Kidney (tissue), 14 donors: ENCODE results near the gene AGFG2. TPM values are rescaled to one million over a fixed set of nuclear protein-coding genes. Genes with fewer than 3 reads are reported as not detected.
"Not testable (repeated sequence)": the region's sequence is repeated elsewhere in the genome, so short reads cannot be mapped to it uniquely, and the experiment has no call there.

Source experiments
- DNase-seq, 5 donors: peaks; one replicate each; pipeline ENCODE4 v3.0.0-alpha.2; 2013 to 2020
- FAIRE-seq: peaks from 2 replicates; lab custom pipeline; 2012; peaks lifted over from hg19 to GRCh38; lab: Jason Lieb, UNC
- H3K27ac ChIP-seq, 2 donors: one replicate each; pipeline ENCODE4 v1.7.0; 2013; ENCODE audit warnings: low read depth in 2 of 2, low read length in 2 of 2, inconsistent platforms in 1 of 2
- H3K27me3 ChIP-seq: one replicate; pipeline ENCODE4 v1.7.1; 2013; ENCODE audit warnings: low read length, inconsistent platforms; ENCODE audit not compliant: control insufficient read depth, insufficient read depth
- H3K36me3 ChIP-seq, 3 donors: one replicate each; pipeline versions ENCODE4 v1.7.0 to v1.7.1; 2013; ENCODE audit warnings: low read length in 3 of 3, control low read depth in 1 of 3, inconsistent platforms in 1 of 3; ENCODE audit not compliant: insufficient read depth in 3 of 3, control insufficient read depth in 2 of 3
- H3K4me1 ChIP-seq, 3 donors: one replicate each; pipeline versions ENCODE4 v1.7.0 to v1.7.1; 2013; ENCODE audit warnings: low read length in 3 of 3, inconsistent platforms in 1 of 3, low read depth in 1 of 3; ENCODE audit not compliant: control insufficient read depth in 2 of 3, insufficient read depth in 2 of 3
- H3K4me3 ChIP-seq, 3 donors: one replicate each; pipeline versions ENCODE4 v1.7.0 to v1.8.1; 2013; ENCODE audit warnings: low read length in 3 of 3, control low read depth in 1 of 3, inconsistent platforms in 1 of 3
- H3K9ac ChIP-seq, 3 donors: one replicate each; pipeline versions ENCODE4 v1.7.0 to v1.7.1; 2013; ENCODE audit warnings: low read length in 3 of 3, control low read depth in 1 of 3, inconsistent platforms in 1 of 3
- H3K9me3 ChIP-seq, 3 donors: one replicate each; pipeline versions ENCODE4 v1.7.0 to v1.7.1; 2013; ENCODE audit warnings: low read length in 3 of 3, control low read depth in 1 of 3, inconsistent platforms in 1 of 3; ENCODE audit not compliant: control insufficient read depth in 2 of 3, insufficient read depth in 1 of 3
- intact Hi-C: fragments of 100-400 bp; cut with DNase I; formaldehyde crosslinking; loops from one replicate; pipeline ENCODE4 v1.11.1; 2022
- polyA plus RNA-seq: library from polyadenylated mRNA; stranded (reverse); fragments of 350-450 nt; fragmentation: Illumina TruSeq; extraction: RNeasy Lipid Tissue Mini Kit (QIAGEN cat#74804); gene quantifications from one replicate; pipeline ENCODE4 v1.2.3, GENCODE V29; 2014; ENCODE audit warnings: low read depth, low replicate concordance; ENCODE audit not compliant: insufficient read depth
- total RNA-seq: library from RNA; stranded (reverse); fragmentation: NEBNext Ultra II Directional; extraction: Animal tissue kit (Norgen Biotek cat#: 25700); gene quantifications from one replicate; pipeline ENCODE4 v1.2.1, GENCODE V29; 2021
- TF ChIP-seq, protein P1 (sequence below): IDR thresholded peaks from 3 replicates; pipeline ENCODE4 v1.5.1; 2012; ENCODE audit warnings: mild to moderate bottlenecking, moderate library complexity, borderline replicate concordance; ENCODE audit not compliant: insufficient read depth; ENCODE audit errors: extremely low read depth
- donor health status: control.
- donor health status: control.
- donor health status: control.
- donor health status: control.
- donor health status: control.
- donor health status: DM: yes; HTN: yes; CAD: no.
- donor health status: Normal renal cell carcinoma (clear cell type).

The AGFG2 gene
- total and polyA plus RNA-seq, 2 donors from 2014 or later, result 24.3 to 37.3 TPM

DNA sequence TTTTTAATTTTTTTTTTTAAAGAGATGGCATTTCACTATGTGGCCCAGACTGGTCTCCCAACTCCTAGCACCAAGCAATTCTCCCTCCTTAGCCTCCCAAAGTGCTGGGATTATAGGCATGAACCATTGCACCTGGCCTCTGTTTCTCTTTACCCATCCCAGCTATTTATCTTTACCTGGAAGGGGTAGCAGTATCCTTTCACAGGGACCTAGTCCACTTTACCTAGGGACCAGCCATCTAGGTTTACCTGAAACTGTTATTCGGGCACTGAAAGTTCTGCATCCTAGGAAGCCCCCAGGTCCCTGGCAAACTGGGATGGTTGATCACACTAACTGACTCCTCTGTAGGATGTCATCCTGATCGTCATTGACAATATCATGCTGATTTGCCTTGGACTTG, 21.7 kb upstream of the AGFG2 start:
- Histone ChIP-seq H3K4me3 (no peak overlapping the region), H3K9me3 (no peaks in the 10 kb centered on the region), H3K27ac (no peak overlapping the region), H3K9ac (no peak overlapping the region), H3K36me3 (no peaks in the 10 kb centered on the region), H3K4me1 (no peaks in the 10 kb centered on the region), H3K27me3 (no peaks in the 10 kb centered on the region)
- no peak for DNase-seq
- FAIRE-seq, result no peak
- intact Hi-C loops, result no loop called here
- TF ChIP-seq, protein P1, sequence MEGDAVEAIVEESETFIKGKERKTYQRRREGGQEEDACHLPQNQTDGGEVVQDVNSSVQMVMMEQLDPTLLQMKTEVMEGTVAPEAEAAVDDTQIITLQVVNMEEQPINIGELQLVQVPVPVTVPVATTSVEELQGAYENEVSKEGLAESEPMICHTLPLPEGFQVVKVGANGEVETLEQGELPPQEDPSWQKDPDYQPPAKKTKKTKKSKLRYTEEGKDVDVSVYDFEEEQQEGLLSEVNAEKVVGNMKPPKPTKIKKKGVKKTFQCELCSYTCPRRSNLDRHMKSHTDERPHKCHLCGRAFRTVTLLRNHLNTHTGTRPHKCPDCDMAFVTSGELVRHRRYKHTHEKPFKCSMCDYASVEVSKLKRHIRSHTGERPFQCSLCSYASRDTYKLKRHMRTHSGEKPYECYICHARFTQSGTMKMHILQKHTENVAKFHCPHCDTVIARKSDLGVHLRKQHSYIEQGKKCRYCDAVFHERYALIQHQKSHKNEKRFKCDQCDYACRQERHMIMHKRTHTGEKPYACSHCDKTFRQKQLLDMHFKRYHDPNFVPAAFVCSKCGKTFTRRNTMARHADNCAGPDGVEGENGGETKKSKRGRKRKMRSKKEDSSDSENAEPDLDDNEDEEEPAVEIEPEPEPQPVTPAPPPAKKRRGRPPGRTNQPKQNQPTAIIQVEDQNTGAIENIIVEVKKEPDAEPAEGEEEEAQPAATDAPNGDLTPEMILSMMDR, result no peak

DNA sequence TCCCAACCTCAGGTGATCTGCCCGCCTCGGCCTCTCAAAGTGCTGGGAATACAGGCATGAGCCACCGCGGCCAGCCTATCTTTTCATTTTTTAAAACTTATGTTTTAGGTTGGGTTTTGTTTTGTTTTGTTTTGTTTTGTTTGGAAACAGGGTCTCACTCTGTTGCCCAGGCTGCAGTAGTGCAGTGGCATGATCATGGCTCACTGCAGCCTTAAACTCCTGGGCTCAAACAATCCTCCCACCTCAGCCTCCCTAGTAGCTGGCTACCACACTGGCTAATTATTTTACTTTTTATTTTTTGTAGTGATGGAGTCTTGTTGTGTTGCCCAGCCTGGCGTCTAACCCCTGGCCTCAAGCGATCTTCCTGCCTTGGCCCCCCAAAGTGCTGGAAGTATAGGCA, 19.4 kb upstream of the AGFG2 start:
- H3K27me3 ChIP-seq, result no peaks in the 10 kb centered on the region
- FAIRE-seq (no peak), DNase-seq (no peak)
- TF ChIP-seq, protein P1, result no peak
- intact Hi-C loops, result no loop called here
- no peaks in the 10 kb centered on the region for H3K36me3 ChIP-seq
- H3K4me3 ChIP-seq, result no peak overlapping the region
- H3K9ac ChIP-seq, result no peak overlapping the region
- H3K27ac ChIP-seq, result no peak overlapping the region
- H3K4me1 ChIP-seq, result no peaks in the 10 kb centered on the region
- H3K9me3 ChIP-seq, result no peaks in the 10 kb centered on the region

DNA sequence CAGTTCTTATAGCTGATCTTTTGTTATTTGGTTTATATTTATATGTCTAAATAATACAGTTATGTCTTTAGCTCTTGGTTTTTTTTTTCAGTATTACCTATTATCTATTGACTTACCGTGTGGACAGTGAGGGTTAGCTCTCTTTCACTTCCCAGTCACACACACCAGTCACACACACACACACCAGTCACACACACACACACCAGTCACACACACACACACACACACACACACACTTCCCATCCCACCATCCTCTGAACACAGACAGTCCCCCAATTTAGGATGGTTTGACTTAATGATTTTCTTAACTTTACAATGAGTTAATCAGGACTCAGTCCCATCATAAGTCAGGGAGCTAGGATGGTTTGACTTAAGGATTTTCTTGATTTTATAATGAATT, 18.9 kb upstream of the AGFG2 start:
- H3K36me3 ChIP-seq, result no peaks in the 10 kb centered on the region
- FAIRE-seq (no peak), DNase-seq (no peak)
- intact Hi-C loops, result no loop called here
- H3K4me3 ChIP-seq, result no peak overlapping the region
- TF ChIP-seq, protein P1, result no peak
- no peaks in the 10 kb centered on the region for H3K27me3 ChIP-seq
- H3K9ac ChIP-seq, result no peak overlapping the region
- H3K4me1 ChIP-seq, result no peaks in the 10 kb centered on the region
- H3K9me3 ChIP-seq, result no peaks in the 10 kb centered on the region
- H3K27ac ChIP-seq, result no peak overlapping the region

DNA sequence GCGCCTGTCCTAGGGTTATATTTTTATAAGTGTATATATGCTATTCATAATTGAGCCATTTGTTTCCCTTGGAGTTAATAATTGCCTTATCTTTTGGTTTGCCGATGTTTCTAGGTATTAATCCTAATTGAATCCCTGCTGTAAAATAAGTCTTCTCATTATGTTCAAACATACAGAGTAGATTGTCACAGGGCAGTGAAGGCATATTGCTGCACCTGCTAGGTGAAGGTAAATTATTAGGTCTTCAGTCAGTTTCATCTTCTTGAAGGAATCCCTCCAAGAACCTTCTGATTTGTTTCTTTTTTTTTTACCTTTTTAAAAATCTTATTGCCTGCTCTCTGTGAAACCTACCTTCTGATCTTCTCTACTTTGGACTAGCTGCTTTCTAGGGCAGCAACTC, 17.9 kb upstream of the AGFG2 start:
- TF ChIP-seq, protein P1, result no peak
- intact Hi-C loops, result no loop called here
- no peak for FAIRE-seq

DNA sequence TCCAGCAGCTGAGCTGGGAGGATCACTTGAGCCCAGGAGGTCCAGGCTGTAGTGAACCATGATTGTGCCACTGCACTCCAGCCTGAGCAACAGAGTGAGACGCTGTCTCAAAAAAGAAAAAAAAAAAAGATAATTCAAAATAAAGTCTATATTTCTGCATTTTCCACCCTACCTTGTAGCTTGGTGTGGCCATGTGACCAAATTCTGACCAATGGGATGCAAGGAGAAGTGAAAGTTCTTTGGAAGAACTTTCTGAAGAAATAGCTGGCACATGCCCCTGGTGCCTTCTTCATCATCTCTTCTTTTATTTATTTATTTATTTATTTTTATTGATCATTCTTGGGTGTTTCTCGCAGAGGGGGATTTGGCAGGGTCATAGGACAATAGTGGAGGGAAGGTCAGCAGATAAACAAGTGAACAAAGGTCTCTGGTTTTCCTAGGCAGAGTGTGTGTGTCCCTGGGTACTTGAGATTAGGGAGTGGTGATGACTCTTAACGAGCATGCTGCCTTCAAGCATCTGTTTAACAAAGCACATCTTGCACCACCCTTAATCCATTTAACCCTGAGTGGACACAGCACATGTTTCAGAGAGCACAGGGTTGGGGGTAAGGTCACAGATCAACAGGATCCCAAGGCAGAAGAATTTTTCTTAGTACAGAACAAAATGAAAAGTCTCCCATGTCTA, 17.0 kb upstream of the AGFG2 start:
- H3K27me3 ChIP-seq, H3K4me1 ChIP-seq, H3K9me3 ChIP-seq, DNase-seq, FAIRE-seq, H3K27ac ChIP-seq, intact Hi-C loops, H3K9ac ChIP-seq, H3K36me3 ChIP-seq, H3K4me3 ChIP-seq: not testable (repeated sequence)

More for the DNA sequence above, 17.9 kb upstream of the AGFG2 start:
- H3K27me3 ChIP-seq, result no peaks in the 10 kb centered on the region
- no peaks in the 10 kb centered on the region for H3K9me3 ChIP-seq
- H3K36me3 ChIP-seq, result no peaks in the 10 kb centered on the region
- no peak overlapping the region for H3K9ac ChIP-seq
- H3K4me3 ChIP-seq, result no peak overlapping the region
- no peak overlapping the region for H3K27ac ChIP-seq
- H3K4me1 ChIP-seq, result no peaks in the 10 kb centered on the region
- DNase-seq, result no peak
